Fibroblast of lung (primary cell): ENCODE data around the gene UBE2E2. TPM values are rescaled to one million over a fixed set of nuclear protein-coding genes. Genes with fewer than 3 reads are reported as not detected.
A peak's percentile ranks its signal among the peaks of the same experiment; 100 is the strongest.

Source experiments
- DNase-seq, 2 donors: peaks; one replicate each; pipeline versions ENCODE4 v3.0.0 to v3.0.0-alpha.2; 2010; ENCODE audit warnings: low read depth in 2 of 2
- H2AFZ ChIP-seq: 2 replicates; pipeline ENCODE4 v1.5.1; 2012; ENCODE audit warnings: low read length, control low read depth, inconsistent platforms
- H3K27ac ChIP-seq: 2 replicates; pipeline ENCODE4 v1.5.1; 2011; ENCODE audit warnings: low read length, control low read depth; ENCODE audit not compliant: insufficient read depth
- H3K27me3 ChIP-seq: 2 replicates; pipeline ENCODE4 v1.5.1; 2011; ENCODE audit warnings: mild to moderate bottlenecking, low read length; ENCODE audit not compliant: control insufficient read depth, insufficient read depth
- H3K36me3 ChIP-seq: 2 replicates; pipeline ENCODE4 v1.5.1; 2011; ENCODE audit warnings: low read length; ENCODE audit not compliant: control insufficient read depth, insufficient read depth
- H3K4me1 ChIP-seq: 2 replicates; pipeline ENCODE4 v1.5.1; 2011; ENCODE audit warnings: low read length; ENCODE audit not compliant: control insufficient read depth, insufficient read depth; ENCODE audit errors: extremely low read depth
- H3K4me2 ChIP-seq: 2 replicates; pipeline ENCODE4 v1.5.1; 2011; ENCODE audit warnings: low read length, control low read depth; ENCODE audit not compliant: insufficient read depth; ENCODE audit errors: extremely low read depth
- H3K4me3 ChIP-seq, 4 experiments: fragments of 200-600 bp in 1 of 4; sonication (generic) in 1 of 4; replicated peaks in 1 of 4; 2 replicates each; pipeline ENCODE4 v1.5.1; 2011 to 2016; ENCODE audit warnings: low read length in 4 of 4, low read depth in 3 of 4, mild to moderate bottlenecking in 3 of 4, control low read depth in 2 of 4, inconsistent platforms in 1 of 4, mixed read lengths in 1 of 4; ENCODE audit not compliant: insufficient read depth in 1 of 4; ENCODE audit errors: control extremely low read depth in 1 of 4
- H3K79me2 ChIP-seq: 2 replicates; pipeline ENCODE4 v1.5.1; 2012; ENCODE audit warnings: mild to moderate bottlenecking, low read length, inconsistent platforms; ENCODE audit not compliant: control insufficient read depth, insufficient read depth
- H3K9ac ChIP-seq: 2 replicates; pipeline ENCODE4 v1.5.1; 2011; ENCODE audit warnings: mild to moderate bottlenecking, low read length, control low read depth; ENCODE audit not compliant: insufficient read depth
- H3K9me3 ChIP-seq: 2 replicates; pipeline ENCODE4 v1.5.1; 2012; ENCODE audit warnings: low read depth, low read length; ENCODE audit not compliant: control insufficient read depth, insufficient read depth
- H4K20me1 ChIP-seq: 2 replicates; pipeline ENCODE4 v1.5.1; 2011; ENCODE audit warnings: low read length; ENCODE audit not compliant: control insufficient read depth, insufficient read depth; ENCODE audit errors: extremely low read depth
- EZH2 ChIP-seq: IDR thresholded peaks from 2 replicates; pipeline ENCODE4 v1.5.1; 2012; ENCODE audit warnings: low read length, control low read depth, mild to moderate bottlenecking; ENCODE audit errors: missing control alignments
- polyA plus RNA-seq, 2 donors: library from polyadenylated mRNA; depleted of rRNA in 1 of 2; stranded (reverse) in 1 of 2; unstranded in 1 of 2; fragments of >200 nt; gene quantifications; 2 replicates each; pipeline ENCODE4 v1.2.1, GENCODE V29; 2011 to 2012; ENCODE audit warnings: missing spikeins in 1 of 2
- total RNA-seq: library from RNA; depleted of rRNA; stranded (reverse); fragments of >200 nt; gene quantifications from 2 replicates; pipeline ENCODE4 v1.2.1, GENCODE V29; 2014
- TF ChIP-seq, protein P1 (sequence below), 2 donors: IDR thresholded peaks in 1 of 2; conservative IDR thresholded peaks in 1 of 2; 1 replicate in 1 of 2; 2 replicates in 1 of 2; pipeline ENCODE4 v1.5.1; 2011 to 2012; ENCODE audit warnings: low read length in 2 of 2, control low read depth in 1 of 2, inconsistent platforms in 1 of 2, low read depth in 1 of 2, mild to moderate bottlenecking in 1 of 2

The UBE2E2 gene
- total and polyA plus RNA-seq, 2 donors (not counting 1 experiment from before 2014, with no cell fraction given), result 79.8 to 127 TPM

- Histone ChIP-seq H3K9ac (no peak overlapping the region), H3K4me2 (no peak overlapping the region), H3K36me3 (no peaks in the 10 kb centered on the region), H3K4me1 (peaks cover 14% of the 10 kb centered on the region), H3K27ac (no peak overlapping the region), H3K79me2 (peaks cover 14% of the 10 kb centered on the region), H3K27me3 (no peaks in the 10 kb centered on the region), H2AFZ (no peak overlapping the region), H4K20me1 (no peaks in the 10 kb centered on the region), H3K9me3 (no peaks in the 10 kb centered on the region), H3K4me3 (no peak overlapping the region)
- TF ChIP-seq, protein P1, sequence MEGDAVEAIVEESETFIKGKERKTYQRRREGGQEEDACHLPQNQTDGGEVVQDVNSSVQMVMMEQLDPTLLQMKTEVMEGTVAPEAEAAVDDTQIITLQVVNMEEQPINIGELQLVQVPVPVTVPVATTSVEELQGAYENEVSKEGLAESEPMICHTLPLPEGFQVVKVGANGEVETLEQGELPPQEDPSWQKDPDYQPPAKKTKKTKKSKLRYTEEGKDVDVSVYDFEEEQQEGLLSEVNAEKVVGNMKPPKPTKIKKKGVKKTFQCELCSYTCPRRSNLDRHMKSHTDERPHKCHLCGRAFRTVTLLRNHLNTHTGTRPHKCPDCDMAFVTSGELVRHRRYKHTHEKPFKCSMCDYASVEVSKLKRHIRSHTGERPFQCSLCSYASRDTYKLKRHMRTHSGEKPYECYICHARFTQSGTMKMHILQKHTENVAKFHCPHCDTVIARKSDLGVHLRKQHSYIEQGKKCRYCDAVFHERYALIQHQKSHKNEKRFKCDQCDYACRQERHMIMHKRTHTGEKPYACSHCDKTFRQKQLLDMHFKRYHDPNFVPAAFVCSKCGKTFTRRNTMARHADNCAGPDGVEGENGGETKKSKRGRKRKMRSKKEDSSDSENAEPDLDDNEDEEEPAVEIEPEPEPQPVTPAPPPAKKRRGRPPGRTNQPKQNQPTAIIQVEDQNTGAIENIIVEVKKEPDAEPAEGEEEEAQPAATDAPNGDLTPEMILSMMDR (conservative IDR thresholded peaks at IDR 0.05 in 1 of 2, IDR thresholded peaks at IDR 0.05 in 1 of 2; ENCODE audit: low read depth in 1 of 2, low read length in 2 of 2), result no peak
- no peak for TF ChIP-seq EZH2
- DNase-seq, result peak in 1 of 2 donors; percentile 32
Observed at GRCh38 chr3:23262766-23263165, 59.6 kb downstream of the UBE2E2 start.

DNA sequence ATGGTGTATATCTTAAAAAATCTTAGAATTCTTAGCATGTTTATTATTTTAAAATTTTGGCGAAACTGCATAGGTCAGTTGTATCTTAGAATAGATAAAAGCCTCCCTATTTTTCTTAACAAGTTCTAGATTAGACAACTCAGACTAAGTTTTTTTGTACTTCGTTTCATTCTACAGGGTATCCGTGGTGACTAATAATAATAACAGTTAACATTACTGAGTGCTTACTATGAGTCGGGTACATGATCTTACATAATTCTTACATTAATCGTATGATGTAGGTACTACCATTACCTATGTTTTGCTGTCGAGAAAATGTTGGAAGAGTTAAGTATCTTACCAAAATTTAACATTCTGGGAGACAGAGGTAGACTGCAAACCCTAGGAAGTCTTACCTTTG lies 60.7 kb downstream of the UBE2E2 start:
- peak; percentile 42 to 85 for DNase-seq
- H4K20me1 ChIP-seq, result no peaks in the 10 kb centered on the region
- no peak overlapping the region for H2AFZ ChIP-seq
- H3K9me3 ChIP-seq, result no peaks in the 10 kb centered on the region
- H3K4me1 ChIP-seq, result peaks cover 11% of the 10 kb centered on the region
- peak overlapping the region; percentile 21 for H3K27ac ChIP-seq
- TF ChIP-seq EZH2, result no peak
- no peak overlapping the region for H3K9ac ChIP-seq
- no peaks in the 10 kb centered on the region for H3K27me3 ChIP-seq
- H3K36me3 ChIP-seq, result no peaks in the 10 kb centered on the region
- H3K4me3 ChIP-seq, result no peak overlapping the region
- peaks cover 10% of the 10 kb centered on the region for H3K79me2 ChIP-seq
- H3K4me2 ChIP-seq, result peak overlapping the region; percentile 19

DNA sequence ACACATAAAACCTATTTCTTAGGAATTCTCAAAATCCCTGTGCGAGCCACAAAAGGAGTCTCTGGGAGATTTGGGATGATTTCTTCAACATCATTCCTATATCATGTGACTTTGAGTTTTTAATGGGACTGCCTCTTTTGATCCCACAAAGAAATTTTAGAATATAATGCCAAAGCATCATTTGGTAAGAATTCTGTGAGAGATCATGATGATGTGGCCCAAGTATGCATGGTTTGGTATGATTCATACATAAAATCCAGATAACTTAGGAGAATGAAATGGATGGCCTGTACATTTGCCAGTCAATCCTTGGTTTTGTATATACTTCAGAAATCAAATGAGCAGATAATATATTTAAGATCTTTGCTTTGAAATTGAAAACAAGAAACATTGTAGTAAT lies 61.3 kb downstream of the UBE2E2 start:
- H3K27ac ChIP-seq, result peak overlapping the region; percentile 21
- H3K4me2 ChIP-seq, result peak overlapping the region; percentile 17
- no peak overlapping the region for H3K9ac ChIP-seq
- peaks cover 8% of the 10 kb centered on the region for H3K79me2 ChIP-seq
- H4K20me1 ChIP-seq, result no peaks in the 10 kb centered on the region
- peaks cover 11% of the 10 kb centered on the region for H3K4me1 ChIP-seq
- H3K9me3 ChIP-seq, result no peaks in the 10 kb centered on the region
- H3K36me3 ChIP-seq, result no peaks in the 10 kb centered on the region
- TF ChIP-seq, protein P1 (conservative IDR thresholded peaks at IDR 0.05 in 1 of 2, IDR thresholded peaks at IDR 0.05 in 1 of 2; ENCODE audit: low read depth in 1 of 2, low read length in 2 of 2), result no peak
- no peak for TF ChIP-seq EZH2
- H2AFZ ChIP-seq, result no peak overlapping the region
- H3K4me3 ChIP-seq, result no peak overlapping the region
- DNase-seq, result peak; percentile 57 to 88
- no peaks in the 10 kb centered on the region for H3K27me3 ChIP-seq
